HL-60 (cell line): ENCODE measurements around the gene ADGRG7.

Experiments used
- CTCF ChIP-seq: IDR thresholded peaks from one replicate; pipeline ENCODE4 v1.5.1; 2011; ENCODE audit warnings: low read length, control low read depth, inconsistent platforms; ENCODE audit not compliant: insufficient read depth
- POLR2AphosphoS5 ChIP-seq: IDR thresholded peaks from 2 replicates; pipeline ENCODE4 v1.6.1; 2012; ENCODE audit warnings: low read depth
- REST ChIP-seq: IDR thresholded peaks from 2 replicates; pipeline ENCODE4 v1.6.1; 2012; ENCODE audit warnings: low read depth; ENCODE audit not compliant: insufficient replicate concordance

GRCh38 chr3:100650651-100651619, 41.5 kb downstream of the ADGRG7 start:
- no peak for TF ChIP-seq POLR2AphosphoS5
- no peak for TF ChIP-seq CTCF
- TF ChIP-seq REST: no peak
